Activated CD8-positive, alpha-beta T cell treated with anti-CD3 and anti-CD28 coated beads, Interleukin-2, amount 10 ng/mL, durations not matched to agents 7 days and 5 days (primary cell): ENCODE results near the gene PRCP. TPM values are rescaled to one million over a fixed set of nuclear protein-coding genes. Genes with fewer than 3 reads are reported as not detected.
"Not testable (repeated sequence)": the region's sequence is repeated elsewhere in the genome, so short reads cannot be mapped to it uniquely, and the experiment has no call there.

Experiments used
- ATAC-seq: fragments of 150-1000 bp; cut with Tn5 transposase; one replicate; pipeline ENCODE4 v1.10.0; 2021; ENCODE audit warnings: moderate library complexity
- CTCF ChIA-PET: fragments of 350-600 bp; sonication (Branson Sonifier 250); formaldehyde crosslinking; loops from one replicate; lab custom pipeline; 2021; ENCODE audit warnings: antibody characterized with exemption; lab: Charles Lee
- POLR2A ChIA-PET: fragments of 350-600 bp; sonication (Branson Sonifier 250); formaldehyde crosslinking; loops from one replicate; lab custom pipeline; 2021; ENCODE audit warnings: antibody characterized with exemption; lab: Charles Lee
- DNase-seq: peaks from one replicate; pipeline ENCODE4 v3.0.0-alpha.2; 2020
- H3K27ac Mint-ChIP-seq: one replicate; pipeline ENCODE4 v1.8.0; 2021; ENCODE audit warnings: mild to moderate bottlenecking, mixed read lengths
- H3K27me3 Mint-ChIP-seq: one replicate; pipeline ENCODE4 v1.8.0; 2021; ENCODE audit warnings: low read depth, mixed read lengths
- H3K36me3 Mint-ChIP-seq: one replicate; pipeline ENCODE4 v1.8.0; 2021; ENCODE audit warnings: low read depth, mixed read lengths
- H3K4me1 Mint-ChIP-seq: one replicate; pipeline ENCODE4 v1.8.0; 2021; ENCODE audit warnings: low read depth, mixed read lengths
- H3K4me3 Mint-ChIP-seq: one replicate; pipeline ENCODE4 v1.8.0; 2021; ENCODE audit warnings: mild to moderate bottlenecking, mixed read lengths
- H3K9me3 Mint-ChIP-seq: one replicate; pipeline ENCODE4 v1.8.0; 2022; ENCODE audit warnings: mixed read lengths; ENCODE audit not compliant: insufficient read depth
- total RNA-seq, 2 experiments: library from RNA; stranded (reverse); gene quantifications; one replicate each; pipeline ENCODE4 v1.2.3, GENCODE V29; 2021

The PRCP gene
- total RNA-seq, 2 experiments from 2014 or later: 17.2 to 18.2 TPM

- Mint-ChIP-seq H3K4me3 (no peak overlapping the region), H3K27me3 (no peaks in the 10 kb centered on the region), H3K27ac (no peak overlapping the region), H3K36me3 (peaks cover 54% of the 10 kb centered on the region), H3K4me1 (peaks cover 13% of the 10 kb centered on the region), H3K9me3 (no peaks in the 10 kb centered on the region)
- ChIA-PET POLR2A (interaction anchor here (1.4 kb wide), 1 partner anchor 29 kb away, joined by 3 read pairs; the partner anchor contains the start of gene DDIAS), CTCF (interaction anchor here (0.9 to 3.1 kb wide), 5 partner anchors 10 to 66 kb away, joined by 3 to 12 read pairs (median 5); no protein-coding TSS in a partner anchor)
- DNase-seq (no peak), ATAC-seq (no peak)
These were observed 30.5 kb upstream of the PRCP start for GRCh38 chr11:82930734-82931133.

GRCh38 chr11:82930229-82930628, 30.0 kb upstream of the PRCP start:
- Mint-ChIP-seq H3K27ac (no peak overlapping the region), H3K4me3 (no peak overlapping the region), H3K9me3 (no peaks in the 10 kb centered on the region), H3K4me1 (peaks cover 13% of the 10 kb centered on the region), H3K36me3 (peaks cover 52% of the 10 kb centered on the region), H3K27me3 (no peaks in the 10 kb centered on the region)
- ATAC-seq: no peak
- DNase-seq: no peak
- ChIA-PET CTCF (interaction anchor here (0.6 to 3.1 kb wide), 8 partner anchors 9 to 67 kb away, joined by 3 to 12 read pairs (median 4); no protein-coding TSS in a partner anchor), POLR2A (interaction anchor here (0.8 to 1.4 kb wide), 2 partner anchors 29 to 42 kb away, joined by 3 read pairs; partner anchors contain the start of gene DDIAS)

- DNase-seq: no peak
- ATAC-seq: no peak
- Mint-ChIP-seq H3K27ac (no peak overlapping the region), H3K4me3 (no peak overlapping the region), H3K36me3 (peaks cover 48% of the 10 kb centered on the region), H3K27me3 (no peaks in the 10 kb centered on the region), H3K9me3 (no peaks in the 10 kb centered on the region), H3K4me1 (peaks cover 13% of the 10 kb centered on the region)
- POLR2A ChIA-PET: no interaction called here
- CTCF ChIA-PET: interaction anchor here (1.2 to 3.1 kb wide), 4 partner anchors 8 to 61 kb away, joined by 3 to 12 read pairs (median 7); no protein-coding TSS in a partner anchor
These were observed 28.9 kb upstream of the PRCP start for GRCh38 chr11:82929121-82929520.

DNA sequence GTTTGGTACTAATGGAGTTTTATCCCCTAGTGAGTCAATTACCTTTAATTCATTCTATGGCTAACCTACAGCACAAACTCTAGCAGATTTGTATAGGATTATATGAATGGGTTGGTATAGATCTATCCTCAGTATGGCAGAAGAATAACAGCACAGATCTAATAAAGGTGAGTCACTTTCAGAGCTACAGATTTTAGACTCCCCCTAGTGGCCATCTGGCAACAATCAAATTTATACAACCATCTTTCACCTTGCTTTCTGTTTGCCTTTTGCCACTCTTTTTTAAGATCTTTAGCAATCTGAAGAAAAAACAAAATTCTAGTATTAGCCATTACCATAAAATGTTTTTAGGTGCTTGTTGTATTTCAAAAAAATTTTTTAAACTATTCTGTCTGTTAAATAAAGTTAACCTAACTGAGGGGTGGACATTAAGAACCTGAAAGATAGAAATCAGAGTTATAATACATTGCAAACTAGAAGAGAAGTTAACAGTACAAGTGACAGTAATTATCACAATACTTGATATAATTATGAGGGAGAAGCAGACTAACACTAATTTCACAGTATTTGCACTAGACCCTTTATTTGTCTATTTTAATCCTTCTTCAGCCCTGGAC, 27.1 kb upstream of the PRCP start:
- H3K9me3 Mint-ChIP-seq: no peaks in the 10 kb centered on the region
- H3K4me3 Mint-ChIP-seq: no peak overlapping the region
- ChIA-PET CTCF (interaction anchor here (0.5 to 2.6 kb wide), 19 partner anchors 14 to 323 kb away, joined by 3 to 16 read pairs (median 4); partner anchors contain the start of genes DDIAS and PCF11), POLR2A (no interaction called here)
- ATAC-seq (peak; percentile 91), DNase-seq (peak; percentile 56)
- H3K27ac Mint-ChIP-seq: no peak overlapping the region
- peaks cover 38% of the 10 kb centered on the region for H3K36me3 Mint-ChIP-seq
- H3K4me1 Mint-ChIP-seq: peaks cover 13% of the 10 kb centered on the region
- no peaks in the 10 kb centered on the region for H3K27me3 Mint-ChIP-seq

DNA sequence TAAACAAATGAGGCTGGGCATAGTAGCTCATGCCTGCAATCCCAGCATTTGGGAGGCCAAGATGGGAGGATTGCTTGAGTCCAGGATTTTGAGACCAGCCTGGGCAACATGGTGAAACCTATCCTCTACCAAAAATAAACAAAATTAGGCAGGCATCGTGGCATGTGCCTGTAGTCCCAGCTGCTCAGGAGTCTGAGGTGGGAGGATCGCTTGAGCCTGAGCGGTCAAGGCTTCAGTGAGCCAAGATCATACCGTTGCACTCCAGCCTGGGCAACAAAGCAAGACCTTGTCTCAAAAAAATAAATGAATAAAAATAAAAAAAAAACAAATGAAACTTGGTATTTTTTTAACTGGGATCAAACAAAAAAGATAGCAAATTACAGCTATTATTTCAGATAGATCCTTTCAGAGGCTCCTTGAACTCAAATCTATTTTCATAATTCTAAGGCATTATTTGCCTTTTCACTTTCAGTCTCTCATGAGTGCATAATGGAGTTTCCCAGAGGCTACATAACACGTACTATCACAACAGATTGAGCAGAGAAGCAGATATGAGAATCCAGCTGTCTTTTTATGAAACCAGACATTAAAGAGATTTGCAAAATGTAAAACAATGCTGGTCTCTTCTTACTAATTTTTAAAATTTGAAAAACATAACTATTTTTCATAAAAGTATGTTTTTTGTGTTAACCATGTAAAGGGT, 24.4 kb upstream of the PRCP start:
- CTCF ChIA-PET: interaction anchor here (0.6 to 2.8 kb wide), 8 partner anchors 10 to 82 kb away, joined by 3 to 15 read pairs (median 4); no protein-coding TSS in a partner anchor
- POLR2A ChIA-PET: interaction anchor here (0.7 to 1.3 kb wide), 4 partner anchors 23 to 232 kb away, joined by 3 to 5 read pairs (median 4); partner anchors contain the start of genes DDIAS and PRCP
- peaks cover 40% of the 10 kb centered on the region for H3K36me3 Mint-ChIP-seq
- ATAC-seq: no peak
- H3K27ac Mint-ChIP-seq: no peak overlapping the region
- H3K27me3 Mint-ChIP-seq: no peaks in the 10 kb centered on the region
- no peaks in the 10 kb centered on the region for H3K9me3 Mint-ChIP-seq
- no peak for DNase-seq
- H3K4me1 Mint-ChIP-seq: peaks cover 31% of the 10 kb centered on the region
- H3K4me3 Mint-ChIP-seq: no peak overlapping the region

- not testable (repeated sequence) for H3K27ac Mint-ChIP-seq, H3K27me3 Mint-ChIP-seq, ATAC-seq, H3K4me3 Mint-ChIP-seq, H3K9me3 Mint-ChIP-seq, DNase-seq
- Mint-ChIP-seq H3K36me3 (peaks cover 51% of the 10 kb centered on the region), H3K4me1 (peaks cover 43% of the 10 kb centered on the region)
- ChIA-PET POLR2A (interaction anchor here (1.0 kb wide), 1 partner anchor 22 kb away, joined by 4 read pairs; the partner anchor contains the start of gene PRCP), CTCF (interaction anchor here (0.9 kb wide), 1 partner anchor 15 kb away, joined by 3 read pairs; no protein-coding TSS in a partner anchor)
These were observed 22.4 kb upstream of the PRCP start for GRCh38 chr11:82922396-82923173.

DNA sequence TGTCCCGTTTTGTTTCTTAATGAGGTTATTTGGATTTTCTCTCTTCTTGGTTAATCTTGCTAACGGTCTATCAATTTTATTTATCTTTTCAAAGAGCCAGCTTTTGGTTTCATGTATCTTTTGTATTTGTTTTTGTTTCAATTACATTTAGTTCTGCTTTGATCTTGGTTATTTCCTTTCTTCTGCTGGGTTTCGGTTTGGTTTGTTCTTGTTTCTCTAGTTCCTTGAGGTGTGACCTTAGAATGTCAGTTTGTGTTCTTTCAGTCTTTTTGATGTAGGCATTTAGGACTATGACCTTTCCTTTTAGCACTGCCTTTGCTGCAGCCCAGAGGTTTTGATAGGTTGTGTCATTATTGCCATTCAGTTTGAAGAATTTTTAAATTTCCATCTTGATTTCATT, 20.0 kb upstream of the PRCP start:
- peak overlapping the region; percentile 67 for H3K4me3 Mint-ChIP-seq
- peak; percentile 32 for DNase-seq
- peaks cover 65% of the 10 kb centered on the region for H3K36me3 Mint-ChIP-seq
- H3K9me3 Mint-ChIP-seq, H3K27me3 Mint-ChIP-seq, ATAC-seq: not testable (repeated sequence)
- H3K4me1 Mint-ChIP-seq: peaks cover 38% of the 10 kb centered on the region
- ChIA-PET CTCF (interaction anchor here (0.7 to 3.8 kb wide), 12 partner anchors 10 to 326 kb away, joined by 3 to 22 read pairs (median 6); partner anchors contain the start of genes ANKRD42, DDIAS and PRCP), POLR2A (interaction anchor here (1.1 to 2.0 kb wide), 4 partner anchors 19 to 366 kb away, joined by 3 to 7 read pairs (median 4); partner anchors contain the start of genes CCDC90B, DDIAS and RAB30)
- H3K27ac Mint-ChIP-seq: peak overlapping the region; percentile 83

GRCh38 chr11:82919786-82920185, 19.6 kb upstream of the PRCP start:
- not testable (repeated sequence) for ATAC-seq, H3K9me3 Mint-ChIP-seq, H3K27me3 Mint-ChIP-seq, DNase-seq
- Mint-ChIP-seq H3K4me3 (peak overlapping the region; percentile 67), H3K4me1 (peaks cover 39% of the 10 kb centered on the region), H3K36me3 (peaks cover 66% of the 10 kb centered on the region), H3K27ac (peak overlapping the region; percentile 83)
- ChIA-PET CTCF (interaction anchor here (0.6 to 3.8 kb wide), 12 partner anchors 10 to 327 kb away, joined by 3 to 22 read pairs (median 6); partner anchors contain the start of genes ANKRD42, DDIAS, PRCP and RAB30), POLR2A (interaction anchor here (1.1 to 2.0 kb wide), 4 partner anchors 19 to 366 kb away, joined by 3 to 7 read pairs (median 4); partner anchors contain the start of genes CCDC90B, DDIAS and RAB30)

GRCh38 chr11:82909015-82909640, 8.9 kb upstream of the PRCP start:
- Mint-ChIP-seq H3K4me3 (no peak overlapping the region), H3K27me3 (no peaks in the 10 kb centered on the region), H3K36me3 (peaks cover 27% of the 10 kb centered on the region), H3K4me1 (peaks cover 31% of the 10 kb centered on the region), H3K27ac (no peak overlapping the region), H3K9me3 (peaks cover 6% of the 10 kb centered on the region)
- CTCF ChIA-PET: interaction anchor here (0.9 to 5.1 kb wide), 5 partner anchors 9 to 247 kb away, joined by 3 to 22 read pairs (median 6); partner anchors contain the start of genes PCF11 and PRCP
- ATAC-seq (no peak), DNase-seq (no peak)
- POLR2A ChIA-PET: no interaction called here

GRCh38 chr11:82908311-82908710, 8.1 kb upstream of the PRCP start:
- Mint-ChIP-seq H3K4me1 (peaks cover 36% of the 10 kb centered on the region), H3K36me3 (peaks cover 25% of the 10 kb centered on the region), H3K9me3 (peaks cover 6% of the 10 kb centered on the region), H3K27ac (no peak overlapping the region), H3K27me3 (no peaks in the 10 kb centered on the region), H3K4me3 (no peak overlapping the region)
- ChIA-PET CTCF (interaction anchor here (0.6 to 5.1 kb wide), 10 partner anchors 8 to 342 kb away, joined by 3 to 22 read pairs (median 4); partner anchors contain the start of genes PCF11 and PRCP), POLR2A (interaction anchor here (1.0 kb wide), 1 partner anchor 249 kb away, joined by 3 read pairs; the partner anchor contains the start of gene PCF11)
- ATAC-seq (no peak), DNase-seq (no peak)
